DMS153 treated with DMSO at 0.1 percent for 48 hours (cell line): ENCODE data around the gene CD83.

Source experiments
- DNase-seq: peaks from one replicate; lab custom pipeline; 2025; ENCODE audit not compliant: unreplicated experiment; lab: John Stamatoyannopoulos, UW

The CD83 gene

DNA sequence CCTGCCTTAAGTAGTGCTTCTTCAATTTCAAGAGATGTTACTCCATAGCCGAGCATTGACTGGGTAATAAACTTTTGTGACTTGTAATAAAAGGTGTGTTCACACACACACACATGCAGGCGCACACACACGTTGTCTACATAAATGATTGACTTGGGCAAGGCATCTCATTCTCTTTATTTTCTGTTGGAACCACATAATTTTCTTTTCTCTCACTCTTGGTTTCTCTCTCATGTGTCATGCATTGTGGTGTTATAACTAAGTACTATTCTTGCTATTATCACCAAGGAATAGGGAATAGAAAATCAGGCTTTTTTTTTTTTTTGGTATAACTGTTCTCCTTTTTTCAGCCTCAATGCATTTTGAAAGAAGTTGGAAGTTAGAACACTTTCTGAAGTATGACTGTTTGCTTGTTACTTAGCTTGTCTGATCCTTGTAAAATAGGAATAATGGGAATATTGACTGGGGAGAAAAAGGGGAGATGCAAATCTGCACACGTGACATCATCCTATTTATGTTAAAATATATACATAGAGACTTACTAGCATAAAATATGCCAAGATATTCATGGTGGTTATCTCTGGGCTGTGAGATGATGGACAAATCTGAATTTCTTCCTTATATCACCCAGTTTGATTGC lies 26.1 kb upstream of the CD83 start:
- no peak for DNase-seq

GRCh38 chr6:14092316-14092715 lies 25.3 kb upstream of the CD83 start:
- no peak for DNase-seq

DNA sequence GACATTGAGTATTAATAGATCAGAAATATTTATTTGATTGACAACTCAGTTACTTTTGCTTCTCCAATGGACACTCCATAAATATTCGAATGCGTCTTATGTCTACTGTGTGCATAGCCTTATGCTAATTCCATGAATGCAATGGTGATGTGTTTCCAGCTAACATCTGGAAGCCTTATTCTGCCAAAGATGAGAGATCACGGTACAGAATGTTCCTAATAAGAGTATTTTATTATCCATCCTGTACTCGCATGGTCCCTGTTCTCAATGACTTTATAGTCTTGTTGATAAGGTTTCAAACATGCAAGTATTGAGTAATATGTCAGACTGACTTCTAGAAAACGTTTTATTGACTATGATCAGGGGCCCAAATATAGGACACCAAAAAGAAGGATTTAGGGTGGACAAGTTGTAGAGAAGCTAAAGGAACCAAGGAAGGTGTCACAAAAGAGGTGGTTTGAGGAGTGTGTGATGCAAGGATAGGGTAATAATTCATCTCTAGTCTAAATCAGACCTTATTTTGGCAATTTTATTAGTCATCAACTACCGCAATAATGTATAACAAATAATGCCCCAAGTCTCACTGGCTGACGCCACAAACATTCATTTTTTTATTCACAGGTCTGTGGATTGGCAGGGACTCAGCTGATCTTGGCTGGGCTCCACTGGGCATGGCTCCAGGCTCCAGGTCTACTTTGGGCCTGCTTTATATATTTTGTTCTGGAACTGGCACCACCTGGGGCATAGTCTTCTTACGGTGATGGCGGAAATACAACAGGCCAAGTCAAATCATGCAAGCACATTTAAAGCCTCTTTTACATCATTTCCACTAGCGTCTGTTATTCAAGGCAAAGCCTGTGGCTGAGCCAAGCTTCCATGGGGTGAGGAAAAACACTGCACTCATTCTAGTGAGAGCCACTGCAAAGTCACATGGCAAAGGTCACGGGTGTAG lies 24.5 kb upstream of the CD83 start:
- DNase-seq: no peak

- DNase-seq: no peak
Observed at GRCh38 chr6:14094721-14095120, 22.9 kb upstream of the CD83 start.

- DNase-seq: no peak
Observed at GRCh38 chr6:14095437-14095836, 22.1 kb upstream of the CD83 start.

DNA sequence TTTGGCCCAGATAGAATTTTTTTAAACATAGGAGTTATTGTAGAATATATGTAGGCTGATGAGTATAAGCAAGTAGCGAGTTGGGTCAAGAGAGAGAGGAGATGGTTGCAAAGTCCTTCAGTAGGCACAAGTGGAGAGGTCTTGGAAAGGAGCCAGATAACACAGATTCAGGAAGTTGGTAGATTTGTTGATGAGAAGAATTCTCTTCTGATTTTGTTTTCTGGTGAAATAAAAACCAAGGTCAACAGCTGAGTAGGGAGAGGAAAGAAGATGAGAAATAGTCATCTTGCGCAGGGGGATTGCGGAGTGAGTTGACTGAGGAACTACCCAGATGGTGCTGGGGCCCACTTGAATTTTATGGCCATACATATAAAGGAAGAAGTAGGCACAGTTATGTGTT lies 17.4 kb upstream of the CD83 start:
- no peak for DNase-seq

- DNase-seq: no peak
Observed at GRCh38 chr6:14100966-14101365, 16.6 kb upstream of the CD83 start.

DNA sequence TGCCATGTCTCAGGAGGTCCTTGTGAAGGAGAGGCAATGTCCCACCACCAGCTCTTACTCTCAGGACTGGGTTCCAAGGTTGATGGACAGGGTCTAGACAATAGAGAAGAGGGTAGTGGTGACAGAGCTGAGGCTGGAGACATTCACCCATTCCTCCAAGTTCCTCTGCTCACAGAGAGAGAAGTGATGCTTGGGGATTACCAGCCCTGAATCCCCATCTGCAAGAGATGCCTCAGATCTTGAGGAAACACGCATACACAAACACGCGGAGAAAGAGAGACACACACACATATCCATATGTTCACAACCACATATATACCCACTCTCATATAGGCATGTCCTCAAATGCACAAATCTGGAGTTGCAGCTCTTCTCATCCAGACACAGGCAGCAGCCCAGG lies 15.2 kb upstream of the CD83 start:
- DNase-seq: no peak

DNA sequence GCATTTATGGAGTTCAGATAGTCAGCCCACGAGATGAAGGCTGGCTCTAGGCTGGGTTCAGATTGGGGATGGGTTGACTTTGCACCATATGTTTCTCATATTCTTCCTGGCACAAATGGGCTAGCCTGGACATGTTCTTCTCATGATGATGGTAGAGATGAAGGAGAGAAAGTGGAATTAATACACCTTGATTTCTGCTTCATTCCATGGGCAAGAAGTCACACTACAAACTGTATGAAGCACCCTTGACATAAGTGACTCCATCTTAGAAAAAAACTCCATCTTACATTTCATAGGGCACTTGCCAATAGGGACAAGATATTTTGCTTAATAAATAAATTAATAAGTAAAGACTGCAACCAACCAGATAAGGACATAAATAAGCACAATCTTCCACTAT lies 12.0 kb upstream of the CD83 start:
- no peak for DNase-seq

DNA sequence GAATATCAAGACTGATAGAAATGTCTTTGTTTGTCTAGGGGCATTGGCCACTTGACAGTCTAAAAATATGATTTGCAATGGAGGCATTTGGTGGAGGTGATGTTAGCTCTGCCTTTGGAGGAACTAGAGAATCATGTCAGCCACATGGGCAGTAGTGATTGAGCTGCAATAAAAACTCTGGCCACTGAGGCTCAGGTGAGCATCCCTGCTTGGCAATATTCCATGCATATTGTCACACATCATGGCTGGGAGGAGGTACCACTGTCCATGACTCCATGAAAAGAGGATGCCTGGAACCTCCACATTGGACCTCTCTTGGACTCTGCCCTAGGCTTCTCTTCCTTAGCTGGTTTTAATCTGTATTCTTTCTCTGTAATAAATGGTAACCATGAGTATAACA lies 10.6 kb upstream of the CD83 start:
- no peak for DNase-seq

DNA sequence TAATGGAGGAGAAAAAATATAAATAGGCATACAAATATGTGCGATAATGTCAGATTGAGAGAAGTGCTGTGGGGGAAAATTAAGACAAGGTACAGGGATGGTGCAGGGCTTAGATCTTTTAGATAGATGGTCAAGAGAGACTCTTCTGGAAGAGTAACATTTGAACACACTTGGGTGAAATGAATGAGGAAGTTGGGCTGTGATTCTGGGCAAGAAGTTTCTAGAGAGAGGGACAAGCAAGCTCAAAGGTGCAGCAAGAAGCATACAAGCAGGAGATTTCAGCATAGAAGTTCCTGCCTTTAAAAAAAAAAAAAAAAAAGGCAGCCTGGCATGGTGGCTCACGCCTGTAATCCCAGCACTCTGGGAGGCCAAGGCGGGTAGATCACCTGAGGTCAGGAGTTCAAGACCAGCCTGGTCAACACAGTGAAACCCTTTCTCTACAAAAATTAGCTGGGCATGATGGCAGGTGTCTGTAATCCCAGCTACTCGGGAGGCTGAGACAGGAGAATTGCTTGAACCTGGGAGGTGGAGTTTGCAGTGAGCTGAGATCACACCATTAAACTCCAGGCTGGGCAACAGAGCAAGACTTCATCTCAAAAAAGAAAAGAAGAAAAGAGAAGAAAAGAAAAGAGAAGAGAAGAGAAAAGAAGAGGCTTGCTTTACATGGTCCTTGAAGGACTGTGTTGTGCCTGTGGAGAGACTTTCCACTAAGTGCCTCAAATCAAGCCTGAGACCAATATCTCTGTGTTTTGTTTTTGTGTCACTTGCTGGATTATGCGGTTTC lies 9.7 kb upstream of the CD83 start:
- DNase-seq: no peak

- DNase-seq: no peak
Observed at GRCh38 chr6:14108571-14109410, 8.8 kb upstream of the CD83 start.

DNA sequence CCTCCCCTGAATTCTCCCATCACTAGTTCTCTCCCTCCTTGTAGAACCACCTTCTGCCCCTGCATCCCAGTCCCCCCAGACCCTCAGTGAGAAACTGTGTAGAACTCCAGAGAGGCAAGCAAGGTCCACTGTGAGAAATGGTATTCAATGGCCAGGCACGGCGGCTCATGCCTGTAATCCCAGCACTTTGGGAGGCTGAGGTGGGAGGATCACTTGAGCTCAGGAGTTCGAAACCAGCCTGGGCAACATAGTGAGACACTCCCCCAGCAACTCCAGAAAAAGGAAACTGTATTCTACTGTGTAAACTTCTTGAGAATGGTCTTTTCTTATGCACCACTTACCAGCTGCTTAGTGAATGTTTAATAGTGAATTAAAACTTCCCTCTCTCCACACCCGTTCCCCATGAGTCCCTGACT lies 8.2 kb upstream of the CD83 start:
- no peak for DNase-seq

GRCh38 chr6:14110001-14110818 lies 7.4 kb upstream of the CD83 start:
- DNase-seq: no peak

GRCh38 chr6:14113976-14114375 lies 3.6 kb upstream of the CD83 start:
- DNase-seq: no peak

DNA sequence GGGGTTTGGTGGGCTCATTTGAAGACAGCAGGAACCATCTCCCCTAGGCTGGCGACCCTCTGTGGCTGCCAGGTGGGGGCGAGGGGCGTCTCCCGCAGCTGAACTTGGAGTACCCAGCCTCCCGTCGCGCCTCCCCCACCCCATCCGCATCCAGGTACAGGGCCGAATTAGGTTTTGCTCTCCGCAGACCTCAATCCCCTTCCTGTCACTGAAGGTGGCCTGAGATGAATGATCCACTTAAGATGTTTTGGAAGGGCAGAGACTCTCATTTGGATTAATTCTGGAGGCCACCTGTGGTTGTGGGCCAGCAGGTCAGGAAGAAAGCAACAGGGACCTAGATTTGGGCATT lies 493 bp downstream of the CD83 start:
- DNase-seq: no peak

GRCh38 chr6:14118446-14118845 lies 874 bp downstream of the CD83 start:
- DNase-seq: no peak

- no peak for DNase-seq
Observed at GRCh38 chr6:14119784-14120183, 2.2 kb downstream of the CD83 start.

DNA sequence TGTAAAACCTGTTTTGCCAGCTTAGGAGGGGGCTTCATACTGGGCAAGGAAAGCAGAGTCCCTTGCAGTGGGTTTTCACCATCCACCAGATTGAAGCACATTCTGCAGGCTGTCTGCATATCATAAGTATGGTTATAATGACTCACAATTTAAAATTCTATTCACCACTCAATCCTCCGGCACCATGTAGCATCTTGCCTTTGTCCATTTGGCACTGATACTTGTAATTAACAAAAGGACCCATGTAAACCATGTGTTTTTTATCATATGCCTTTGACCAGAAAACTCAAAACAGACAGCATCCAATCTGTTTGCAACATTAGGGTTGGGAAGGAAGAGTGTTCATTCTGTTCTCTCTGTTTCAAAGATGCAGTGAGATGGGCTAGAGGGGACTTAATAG lies 3.0 kb downstream of the CD83 start:
- DNase-seq: no peak

- DNase-seq: no peak
Observed at GRCh38 chr6:14121936-14122344, 4.4 kb downstream of the CD83 start.
